Measurements from ENCODE around the gene MN1. TPM values are rescaled to one million over a fixed set of nuclear protein-coding genes. Genes with fewer than 3 reads are reported as not detected.

Gene MN1
- total RNA-seq, 1 donor from 2014 or later = 19.0 TPM

- Mint-ChIP-seq H3K27ac (ENCODE audit: unreplicated experiment) (no peak overlapping the region), H3K9me3 (peaks cover 13% of the 10 kb centered on the region), H3K27me3 (ENCODE audit: low read depth) (no peaks in the 10 kb centered on the region), H3K4me1 (peaks cover 34% of the 10 kb centered on the region), H3K36me3 (ENCODE audit: low read depth) (peaks cover 10% of the 10 kb centered on the region), H3K4me3 (no peak overlapping the region)
- TF ChIP-seq CTCF (conservative IDR thresholded peaks at IDR 0.05) = no peak
- no peak for DNase-seq (ENCODE audit: low read depth, low spot score)
Measured at GRCh38 chr22:27698813-27699212, 102.7 kb downstream of the MN1 start.

Other genes starting within 250 kb of the MN1 start
- gene PITPNB, start 117.5 kb upstream of the MN1 start, total RNA-seq = 92.6 and 98.8 TPM in 2 replicates